HG03558 (cell line): Measurements from ENCODE around the gene PLOD2.

Experiments
- ATAC-seq: cut with Tn5 transposase; IDR thresholded peaks from one replicate; pipeline ENCODE4 v1.9.1; 2021; ENCODE audit warnings: moderate number of reproducible peaks; ENCODE audit not compliant: unreplicated experiment; ENCODE audit errors: extremely low read depth

Gene PLOD2

DNA sequence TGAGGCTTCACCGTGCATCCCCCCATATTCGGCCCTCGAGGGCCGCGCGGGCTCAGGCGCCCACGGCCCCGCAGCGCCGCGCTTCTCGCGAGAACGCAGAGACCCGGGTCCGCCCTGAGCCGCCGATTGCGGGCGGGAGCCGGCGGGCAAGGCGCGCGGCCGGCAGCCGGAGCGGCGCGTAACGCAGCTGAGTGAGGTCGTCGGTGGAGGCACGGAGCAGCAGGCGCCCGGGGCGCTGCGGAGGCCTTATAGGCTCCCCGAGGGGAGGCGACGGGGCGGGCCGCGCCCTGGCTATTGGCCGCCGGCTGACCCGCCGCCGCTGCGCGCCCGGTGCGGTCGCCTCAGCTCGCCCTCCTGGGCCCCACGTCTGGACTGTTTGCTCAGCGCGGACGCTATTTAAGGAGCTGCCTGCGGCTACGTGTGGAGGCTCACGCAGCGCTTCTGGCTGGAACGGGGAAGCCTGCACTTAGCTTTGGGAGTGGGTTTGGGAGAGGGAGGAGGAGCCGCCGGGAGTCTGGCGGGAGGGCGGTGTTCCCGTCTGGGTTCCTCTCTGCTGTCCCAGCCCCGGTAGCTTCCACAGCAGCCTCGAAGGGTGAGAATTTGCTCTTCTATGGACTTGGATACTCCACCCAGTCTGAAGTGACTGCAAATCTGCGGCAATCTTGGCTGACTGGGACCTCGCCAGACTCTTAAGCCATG is at the start of gene PLOD2:
Gene PLOD2 (minus strand): TSS at position 221 of the 699 bp plus-strand sequence. CDS start 195 bp downstream, at position 26.
- no peak for ATAC-seq

DNA sequence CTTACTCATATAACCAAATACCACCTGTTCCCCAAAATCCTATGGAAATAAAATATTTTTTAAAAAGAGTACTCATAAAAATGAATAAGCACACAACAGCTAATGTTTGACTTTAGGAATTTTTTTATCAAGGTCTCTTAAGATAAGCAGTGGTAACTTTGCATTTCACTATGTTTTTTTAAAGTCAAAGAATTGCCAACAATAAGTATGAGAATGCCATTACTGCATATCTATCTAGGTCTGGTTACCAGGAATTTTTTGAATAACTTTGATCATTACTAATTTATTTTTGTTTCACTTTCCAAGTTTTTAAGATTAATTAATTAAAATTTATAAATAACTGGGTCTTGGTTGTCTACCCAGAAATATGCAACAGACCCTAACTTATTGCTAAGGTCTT is 48.4 kb upstream of the PLOD2 start:
- ATAC-seq, result no peak

DNA sequence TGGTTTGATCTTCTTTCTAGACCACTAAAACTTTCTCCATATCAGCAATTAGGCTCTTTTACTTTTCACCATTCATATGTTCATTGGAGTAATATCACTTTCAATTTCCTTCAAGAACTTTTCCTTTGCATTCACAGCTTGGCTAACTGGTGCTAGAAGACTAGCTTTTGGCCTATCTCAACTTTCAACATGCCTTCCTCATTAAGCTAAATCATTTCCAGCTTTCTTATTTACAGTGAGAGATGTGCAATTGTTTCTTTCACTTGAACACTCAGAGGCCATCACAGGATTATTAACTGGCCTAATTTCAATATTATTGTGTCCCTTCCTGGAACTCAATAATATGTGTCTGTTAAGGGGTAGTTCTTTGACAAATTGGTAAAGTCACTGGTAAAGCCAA is 42.8 kb upstream of the PLOD2 start:
- ATAC-seq, result no peak

DNA sequence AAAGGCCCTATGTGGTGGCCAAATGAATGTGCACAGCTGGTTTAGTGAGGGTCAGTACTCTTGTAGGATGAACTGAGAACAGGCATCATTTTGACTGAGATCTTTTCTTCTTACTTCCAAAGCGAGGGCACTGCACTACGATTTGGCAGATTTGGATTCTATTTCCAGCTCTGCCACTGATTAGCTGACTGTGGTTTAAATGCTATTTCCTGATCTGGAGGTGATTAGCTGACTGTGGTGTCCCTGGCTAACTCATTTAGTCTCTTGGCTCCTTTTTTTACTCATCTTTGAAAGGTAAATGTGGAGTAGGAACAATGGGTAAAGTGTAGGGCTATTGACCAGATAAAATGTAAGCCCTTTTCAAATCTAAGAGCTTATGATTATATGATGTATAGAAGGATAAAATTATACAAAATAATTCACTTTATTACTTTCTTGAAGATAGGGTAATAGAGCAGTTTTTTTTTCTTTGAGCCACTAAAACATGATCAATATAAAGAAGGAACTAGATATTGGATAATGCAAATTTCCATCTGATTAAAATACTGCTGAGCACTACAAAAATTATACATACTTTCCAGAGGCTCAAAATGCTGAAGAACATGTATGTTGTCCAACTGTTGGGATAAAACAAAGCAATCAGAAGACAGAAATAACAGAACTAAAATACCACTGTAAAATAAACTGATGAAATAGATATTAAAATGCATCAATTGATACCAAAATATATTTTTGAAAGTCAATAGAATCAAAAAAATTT is 39.7 kb upstream of the PLOD2 start:
- ATAC-seq, result no peak

DNA sequence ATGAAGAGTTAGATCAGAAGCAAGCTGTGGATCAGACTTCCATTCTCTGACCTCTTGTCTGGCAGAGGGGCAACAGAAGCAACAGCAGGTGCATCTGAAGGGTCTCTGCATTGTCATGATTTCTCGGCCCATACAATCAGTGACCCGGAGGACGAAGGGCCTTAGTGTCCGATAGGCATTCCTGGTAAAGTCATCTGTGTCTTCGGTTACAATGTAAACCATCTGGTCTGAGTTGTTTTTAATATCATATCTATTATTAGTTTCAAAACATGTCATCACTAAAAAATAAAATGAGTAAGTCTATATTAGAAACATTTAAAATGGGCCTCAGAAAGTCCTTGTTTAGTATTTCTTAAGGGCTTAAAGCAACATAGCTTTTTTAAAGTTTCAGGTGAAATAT is 38.8 kb upstream of the PLOD2 start:
- ATAC-seq, result no peak

DNA sequence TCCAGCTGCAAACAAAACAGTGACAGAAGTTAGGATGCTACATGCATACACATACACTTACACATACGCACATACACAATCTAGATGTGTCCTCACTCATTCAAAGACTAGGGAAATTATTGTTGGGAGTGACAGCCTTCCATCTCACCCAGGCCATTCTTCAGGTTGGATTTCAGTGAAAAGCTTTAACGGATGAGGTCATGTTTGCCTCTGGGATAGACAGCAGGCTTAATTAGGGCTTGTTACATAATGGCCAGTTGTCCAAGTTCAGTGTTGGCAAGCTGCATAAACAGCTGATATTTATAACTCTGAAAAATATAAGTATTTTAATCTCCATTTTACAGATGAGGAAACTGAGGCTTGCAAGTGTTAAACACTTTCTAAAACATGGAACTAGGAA is 35.8 kb upstream of the PLOD2 start:
- no peak for ATAC-seq

DNA sequence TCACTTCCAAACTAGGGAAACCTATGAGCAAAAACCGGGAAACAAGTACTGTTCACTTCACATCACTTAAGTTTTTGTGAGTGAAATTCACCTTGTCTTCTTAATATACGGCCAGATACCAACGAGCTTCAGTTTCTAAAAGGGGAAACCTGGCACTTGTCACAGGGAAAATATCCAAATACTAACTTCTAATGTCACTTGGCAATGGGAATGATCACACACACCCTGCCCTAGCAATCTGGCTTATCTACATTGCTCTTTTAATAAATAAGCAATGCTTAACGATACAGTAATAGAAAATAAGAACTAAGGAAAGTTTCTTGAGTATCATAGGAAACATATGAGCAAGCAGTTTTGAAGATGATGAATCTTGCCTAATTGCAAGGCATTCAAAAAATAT is 34.6 kb upstream of the PLOD2 start:
- no peak for ATAC-seq

DNA sequence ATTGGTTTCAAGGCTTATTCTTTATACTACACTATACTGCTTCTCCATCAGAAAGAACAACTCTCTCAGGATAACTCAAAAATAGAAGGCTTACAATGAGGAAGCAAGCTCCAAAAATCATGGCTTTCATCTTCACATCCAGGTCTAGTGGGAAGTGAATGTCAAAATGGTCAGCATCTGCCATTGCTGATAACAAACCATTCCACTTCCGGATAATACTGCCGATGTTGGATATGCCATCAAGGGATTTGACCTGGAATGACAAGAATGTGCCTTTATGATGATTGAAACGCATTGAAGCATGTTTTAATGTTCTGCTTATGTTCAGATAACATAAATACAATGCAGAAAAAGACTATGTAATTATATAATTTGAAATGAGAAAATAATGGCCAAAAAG is 34.0 kb upstream of the PLOD2 start:
- ATAC-seq, result no peak

DNA sequence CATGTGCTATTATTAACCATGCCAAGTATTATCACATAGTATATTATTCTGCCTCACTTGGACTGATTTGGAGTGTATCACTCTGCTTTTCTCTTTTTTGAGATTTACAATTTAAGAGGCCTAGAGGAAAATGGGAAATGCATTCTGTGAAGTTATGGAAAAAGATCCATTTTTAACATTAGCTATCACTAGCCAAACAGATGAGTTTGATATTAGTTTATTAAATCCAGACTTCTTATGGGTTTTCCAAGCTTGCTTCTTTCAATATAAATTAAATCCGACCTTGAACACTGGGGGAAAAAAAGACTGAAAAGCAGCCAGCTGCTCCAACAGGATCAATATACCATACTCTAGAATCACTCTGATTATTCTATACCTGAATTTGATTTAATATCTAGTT is 30.1 kb upstream of the PLOD2 start:
- ATAC-seq, result no peak

DNA sequence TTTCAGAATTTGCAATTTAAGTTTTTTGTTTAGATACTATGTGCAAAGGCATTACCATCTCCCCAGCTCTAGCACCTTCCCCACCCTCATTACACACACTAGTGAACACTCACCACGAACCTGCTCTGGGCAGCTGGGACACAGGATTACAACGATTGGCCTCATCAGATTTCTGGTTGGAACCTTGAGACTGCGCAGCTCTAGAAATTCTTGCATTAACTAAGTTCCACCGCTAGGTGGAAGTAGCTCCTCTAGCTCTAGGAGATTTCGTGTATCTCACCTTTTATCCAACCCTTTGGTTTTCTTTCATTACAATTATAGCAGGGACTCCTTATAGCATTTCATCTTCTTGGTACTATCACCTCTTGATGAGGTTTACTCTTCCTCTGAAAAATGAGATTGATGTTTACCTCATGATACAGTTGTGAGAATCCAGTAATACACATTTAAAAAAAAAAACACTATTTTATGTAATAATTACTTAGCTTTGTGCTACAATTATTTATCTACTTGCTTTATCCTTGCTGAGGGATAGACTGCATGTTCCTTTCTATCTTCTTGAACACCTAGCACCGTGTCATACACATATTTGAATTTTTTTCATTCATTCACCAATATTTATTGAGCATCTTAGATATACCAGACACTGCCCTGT is 28.7 kb upstream of the PLOD2 start:
- peak; percentile 94 for ATAC-seq

DNA sequence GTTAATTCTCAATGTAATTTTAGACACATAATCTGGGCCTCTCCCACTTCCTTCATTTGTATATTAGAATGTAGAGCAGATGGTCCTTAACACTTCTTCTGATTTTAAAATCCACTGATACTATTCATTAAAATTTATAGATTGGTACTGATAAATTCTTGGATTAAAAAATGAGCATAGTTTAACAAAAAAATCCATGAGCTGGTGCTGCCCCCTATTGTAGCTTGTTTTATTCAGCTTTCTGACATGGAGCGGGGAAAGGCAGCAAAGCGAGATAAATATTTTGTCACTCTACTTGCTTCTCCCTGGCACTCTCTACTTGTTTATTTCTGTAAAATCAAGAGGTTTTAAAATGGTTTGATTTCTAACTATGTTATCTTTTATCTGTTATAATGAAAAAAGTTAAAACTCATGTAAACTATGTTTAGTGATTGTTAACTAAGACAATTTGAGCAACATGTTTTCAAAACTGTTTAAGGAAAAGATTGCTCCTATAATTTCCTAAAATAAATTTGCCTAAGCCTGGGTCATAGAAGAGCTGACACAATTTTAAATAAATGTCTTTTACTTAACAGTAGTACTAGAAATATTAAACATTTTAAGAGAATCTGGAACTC is 26.5 kb upstream of the PLOD2 start:
- ATAC-seq, result no peak

DNA sequence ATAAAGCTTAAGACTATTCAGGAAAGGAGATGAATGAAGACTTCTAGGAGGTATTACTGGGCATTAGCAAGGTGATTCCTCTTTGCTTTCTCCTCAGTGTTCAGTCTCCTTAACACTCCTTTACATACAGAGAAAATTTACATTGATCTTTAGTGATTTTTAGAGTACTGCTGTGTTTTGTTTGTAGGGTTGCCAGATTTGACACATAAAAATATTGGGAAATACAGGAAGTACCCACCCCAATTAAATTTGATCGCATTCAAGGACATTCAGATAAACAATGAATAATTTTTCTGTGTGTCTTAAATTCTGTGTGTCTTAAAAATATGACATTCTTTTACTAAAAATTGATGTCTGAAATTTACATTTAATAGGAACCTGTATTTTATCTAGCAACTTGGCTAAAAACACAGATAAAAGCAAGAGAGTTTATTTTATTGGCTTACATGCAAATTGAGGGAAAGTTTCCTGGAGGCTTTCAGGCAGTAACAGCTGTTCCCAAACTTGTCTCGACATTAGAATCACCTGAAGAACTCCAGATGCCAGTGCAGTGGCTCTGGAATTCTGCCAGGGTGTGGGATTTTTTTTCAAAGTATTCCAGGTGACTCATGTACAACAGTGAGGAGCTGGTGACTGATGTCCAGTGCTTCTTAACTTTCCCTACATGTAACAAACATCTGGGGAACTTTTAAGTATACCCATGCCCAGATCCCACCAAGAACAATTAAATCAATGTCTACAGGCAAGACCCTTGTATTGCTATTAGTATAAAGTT is 23.4 kb upstream of the PLOD2 start:
- ATAC-seq, result no peak

DNA sequence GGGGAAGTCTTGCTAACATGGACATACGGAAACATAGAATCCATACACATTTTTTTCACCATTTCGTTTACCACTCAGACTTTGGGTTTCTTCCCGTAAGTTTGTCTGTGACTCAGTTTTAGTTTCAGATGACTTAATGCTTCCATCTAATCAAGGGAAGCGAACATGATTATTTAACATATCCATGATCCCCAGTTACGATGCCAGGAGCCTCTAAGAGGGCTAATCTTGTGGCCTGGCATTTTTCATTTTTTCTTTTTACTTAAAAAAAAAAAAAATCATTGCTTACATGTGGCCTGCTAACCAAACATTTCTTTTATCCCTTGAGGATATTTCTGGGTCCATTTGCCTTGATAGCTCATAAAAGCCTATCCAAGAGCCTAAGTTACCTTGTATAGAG is 20.2 kb upstream of the PLOD2 start:
- no peak for ATAC-seq

DNA sequence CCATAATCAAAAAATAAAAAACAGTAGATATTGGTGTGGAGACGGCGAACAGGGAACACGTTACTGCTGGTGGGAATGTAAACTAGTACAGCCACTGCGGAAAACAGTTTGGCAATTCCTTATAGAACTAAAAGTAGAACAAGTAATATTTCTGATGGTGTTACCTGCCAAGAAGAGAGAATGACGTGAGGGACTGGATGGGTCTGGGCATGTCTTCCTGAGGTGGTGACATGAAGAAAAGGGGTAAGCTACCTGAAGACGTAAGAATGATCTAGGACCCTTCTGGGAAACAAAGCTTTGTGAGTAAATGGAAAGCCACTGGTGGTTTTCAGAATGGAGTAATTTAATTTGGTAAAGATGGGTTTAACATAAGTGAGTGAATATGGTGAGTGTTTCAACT is 19.4 kb upstream of the PLOD2 start:
- ATAC-seq, result no peak

DNA sequence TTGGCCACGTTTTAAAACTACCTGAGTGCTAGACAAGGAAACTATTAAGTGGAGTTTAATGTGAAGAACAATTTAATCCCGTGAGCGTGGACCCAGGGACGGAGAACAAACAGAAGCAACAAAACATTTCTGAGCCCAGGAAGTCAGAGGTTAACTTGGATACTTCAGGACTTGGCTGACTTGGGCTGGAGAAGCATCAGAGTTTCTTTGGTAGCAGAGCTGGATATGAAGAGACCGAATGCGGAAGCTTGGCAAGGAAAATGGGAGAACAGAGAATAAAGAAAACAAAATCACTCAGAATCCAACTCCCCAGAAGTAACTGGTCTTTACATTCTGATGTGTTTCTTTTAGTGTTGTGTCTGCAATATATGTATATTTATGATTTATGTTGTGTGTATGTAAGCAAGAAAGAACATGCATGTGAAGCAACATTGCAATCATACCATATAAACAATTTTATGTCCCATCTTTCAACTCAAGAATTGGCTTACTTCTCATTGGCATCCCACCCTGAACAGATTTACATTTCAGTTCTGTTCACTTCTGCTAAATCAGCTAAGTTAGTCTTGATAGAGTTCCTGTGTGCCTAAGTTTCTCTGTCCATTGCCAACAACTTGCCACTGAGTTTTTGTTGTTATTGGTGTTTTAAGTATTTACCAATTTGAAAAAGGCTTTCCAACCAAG is 17.2 kb upstream of the PLOD2 start:
- ATAC-seq, result no peak

DNA sequence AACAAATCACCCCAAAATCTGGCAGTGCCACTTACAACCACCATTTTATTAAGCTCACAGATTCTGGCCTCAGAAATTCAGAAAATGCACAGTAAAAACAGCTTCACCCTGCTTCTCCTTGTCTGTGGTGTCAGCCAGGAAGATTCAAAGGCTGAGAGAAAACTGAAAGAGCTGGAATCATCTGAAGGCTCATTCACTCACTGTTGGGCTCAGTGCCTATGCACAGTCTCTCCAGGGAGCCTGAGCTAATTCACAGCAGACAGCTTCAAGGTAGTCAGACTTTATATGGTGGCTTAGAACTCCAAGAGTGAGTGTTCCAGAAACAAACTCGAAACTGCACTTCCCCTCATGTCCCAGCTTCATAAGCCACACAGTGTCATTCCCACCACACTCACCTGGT is 16.5 kb upstream of the PLOD2 start:
- ATAC-seq, result no peak

DNA sequence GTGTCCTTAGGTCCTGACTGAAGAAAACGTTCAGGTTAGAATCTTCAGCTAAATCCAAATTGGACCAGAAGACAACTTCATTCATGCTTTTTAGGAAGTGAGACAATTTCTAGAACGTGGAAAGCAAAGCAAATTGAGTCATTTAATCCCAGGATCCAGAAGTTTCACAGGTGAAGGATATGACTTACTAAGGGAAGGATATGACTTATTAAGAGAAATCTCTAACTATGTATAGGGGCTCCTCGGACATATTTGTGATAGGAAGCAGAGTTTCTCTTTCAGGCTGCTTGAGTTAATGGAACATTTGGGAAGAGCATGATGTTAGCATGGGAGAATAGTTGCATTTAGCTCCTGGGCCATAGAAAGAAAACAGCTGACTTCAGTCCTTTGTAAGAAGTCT is 16.1 kb upstream of the PLOD2 start:
- no peak for ATAC-seq

DNA sequence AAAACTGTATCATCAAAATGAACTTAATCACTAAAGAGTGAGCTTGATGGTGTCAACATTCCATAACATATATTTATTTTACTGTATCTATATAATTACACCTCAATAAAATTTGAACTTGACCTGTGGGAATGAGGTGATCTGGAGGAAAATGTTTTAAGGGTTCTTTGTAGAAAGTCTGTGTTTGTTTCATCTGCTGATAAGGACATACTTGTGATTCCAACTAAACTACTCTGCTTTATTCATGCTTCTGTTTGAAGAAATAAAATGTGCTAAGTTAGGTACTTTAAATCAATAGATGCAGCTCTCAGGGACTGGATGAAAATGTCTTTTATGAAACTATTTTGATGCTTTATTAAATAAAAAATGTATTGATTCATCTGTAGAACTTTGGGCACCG is 11.6 kb upstream of the PLOD2 start:
- ATAC-seq, result no peak

DNA sequence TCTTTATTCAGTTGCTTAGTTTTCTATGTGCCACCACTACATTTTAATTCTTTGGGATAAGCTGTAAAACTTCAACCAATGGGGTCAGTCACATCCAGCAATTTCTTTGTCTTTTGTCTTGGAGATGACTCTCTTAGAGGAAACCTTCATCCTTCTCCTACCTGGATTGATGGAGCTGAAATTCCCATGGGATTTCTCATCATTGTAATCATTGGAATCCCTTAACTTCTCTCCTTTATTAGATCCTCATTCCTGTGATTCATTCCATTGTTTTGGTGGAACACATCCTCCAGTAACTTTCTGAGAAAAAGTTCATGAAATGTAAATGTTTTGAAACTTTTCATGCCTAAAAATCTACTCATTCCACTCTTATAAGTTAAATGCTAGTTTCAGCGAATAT is 9.6 kb upstream of the PLOD2 start:
- no peak for ATAC-seq

DNA sequence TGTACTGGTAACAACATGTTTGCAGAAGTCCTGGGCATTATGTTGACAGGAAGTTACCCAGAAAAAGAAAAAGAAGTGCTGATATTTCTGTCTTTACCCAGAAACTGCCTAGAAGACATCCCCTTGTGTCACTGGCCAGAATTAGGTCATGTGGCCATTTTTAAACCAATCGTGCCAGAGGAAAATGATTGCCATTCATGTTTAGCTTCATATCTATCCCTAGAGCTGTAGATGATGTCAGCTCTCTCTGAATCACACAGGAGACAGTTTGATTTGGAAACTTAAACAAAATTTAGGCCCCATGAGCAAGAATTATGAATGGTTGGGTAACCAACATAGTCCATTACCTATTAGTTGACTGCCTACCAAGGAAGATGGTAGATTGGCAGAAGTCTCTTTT is 8.9 kb upstream of the PLOD2 start:
- no peak for ATAC-seq
